ENCODE results near the gene RTN1. TPM values are rescaled to one million over a fixed set of nuclear protein-coding genes. Genes with fewer than 3 reads are reported as not detected.

RTN1 gene
- polyA plus RNA-seq, 1 experiment = 0.36 TPM

- no peak for DNase-seq (ENCODE audit: low read depth)
- Histone ChIP-seq H3K36me3 (ENCODE audit: control insufficient read depth, insufficient read depth, low read length) (no peaks in the 10 kb centered on the region), H3K4me3 (ENCODE audit: low read depth, low read length) (no peak overlapping the region), H3K27me3 (ENCODE audit: control insufficient read depth, insufficient read depth, low read length) (peaks cover 3% of the 10 kb centered on the region; the same call in 1 of the 2 replicates)
- TF ChIP-seq, protein P1, sequence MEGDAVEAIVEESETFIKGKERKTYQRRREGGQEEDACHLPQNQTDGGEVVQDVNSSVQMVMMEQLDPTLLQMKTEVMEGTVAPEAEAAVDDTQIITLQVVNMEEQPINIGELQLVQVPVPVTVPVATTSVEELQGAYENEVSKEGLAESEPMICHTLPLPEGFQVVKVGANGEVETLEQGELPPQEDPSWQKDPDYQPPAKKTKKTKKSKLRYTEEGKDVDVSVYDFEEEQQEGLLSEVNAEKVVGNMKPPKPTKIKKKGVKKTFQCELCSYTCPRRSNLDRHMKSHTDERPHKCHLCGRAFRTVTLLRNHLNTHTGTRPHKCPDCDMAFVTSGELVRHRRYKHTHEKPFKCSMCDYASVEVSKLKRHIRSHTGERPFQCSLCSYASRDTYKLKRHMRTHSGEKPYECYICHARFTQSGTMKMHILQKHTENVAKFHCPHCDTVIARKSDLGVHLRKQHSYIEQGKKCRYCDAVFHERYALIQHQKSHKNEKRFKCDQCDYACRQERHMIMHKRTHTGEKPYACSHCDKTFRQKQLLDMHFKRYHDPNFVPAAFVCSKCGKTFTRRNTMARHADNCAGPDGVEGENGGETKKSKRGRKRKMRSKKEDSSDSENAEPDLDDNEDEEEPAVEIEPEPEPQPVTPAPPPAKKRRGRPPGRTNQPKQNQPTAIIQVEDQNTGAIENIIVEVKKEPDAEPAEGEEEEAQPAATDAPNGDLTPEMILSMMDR (IDR thresholded peaks at IDR 0.05; ENCODE audit: insufficient read depth, low read depth, low read length) = no peak
- ChIA-PET POLR2A (no interaction called here), CTCF (no interaction called here)
Measured at GRCh38 chr14:59630288-59630963, 240.2 kb downstream of the RTN1 start.

DNA sequence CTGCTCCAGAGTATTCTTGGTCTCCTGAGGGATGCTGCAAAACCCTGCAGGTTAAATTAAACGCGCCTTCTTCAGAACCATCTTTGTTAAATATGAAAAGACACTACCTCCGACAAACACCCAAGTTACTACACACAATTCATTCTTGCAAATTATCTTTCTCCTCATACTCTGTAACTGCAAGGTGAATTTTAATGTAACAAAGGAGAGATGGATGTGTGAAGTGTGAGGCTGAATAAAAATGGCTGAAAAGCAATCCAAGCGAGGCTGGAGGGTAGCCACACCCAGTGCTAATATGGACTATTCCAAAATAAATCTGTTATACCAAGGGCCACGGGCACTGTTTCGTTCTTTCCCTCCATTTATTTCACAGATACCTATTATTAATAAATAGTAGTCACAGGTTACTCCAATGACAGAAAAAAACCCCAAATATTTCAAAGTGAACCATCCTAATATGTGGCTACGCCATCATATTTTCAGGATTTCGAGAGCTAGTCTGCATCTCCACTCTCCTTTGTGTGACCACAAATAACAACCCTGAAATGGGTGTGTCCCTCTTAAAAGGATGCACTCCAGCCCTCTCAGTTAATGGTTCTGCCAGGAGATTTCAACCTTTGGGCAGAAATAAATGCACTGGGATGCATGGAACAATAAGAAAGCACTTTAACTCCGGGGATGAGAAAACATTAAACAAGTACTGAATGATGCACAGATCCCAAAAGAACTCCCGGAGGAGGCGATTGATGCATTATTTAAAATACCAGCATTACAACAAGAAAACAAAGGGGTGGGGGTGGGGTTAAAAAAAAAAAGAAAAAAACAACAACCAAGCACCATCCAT lies 240.9 kb downstream of the RTN1 start:
- Histone ChIP-seq H3K4me3 (ENCODE audit: low read depth, low read length) (no peak overlapping the region), H3K36me3 (ENCODE audit: control insufficient read depth, insufficient read depth, low read length) (no peaks in the 10 kb centered on the region), H3K27me3 (ENCODE audit: control insufficient read depth, insufficient read depth, low read length) (peaks cover 3% of the 10 kb centered on the region; the same call in 1 of the 2 replicates)
- TF ChIP-seq, protein P1 (IDR thresholded peaks at IDR 0.05; ENCODE audit: insufficient read depth, low read depth, low read length) = no peak
- ChIA-PET CTCF (no interaction called here), POLR2A (no interaction called here)
- no peak for DNase-seq (ENCODE audit: low read depth)

GRCh38 chr14:59627011-59627520 lies 243.5 kb downstream of the RTN1 start:
- TF ChIP-seq, protein P1 (IDR thresholded peaks at IDR 0.05; ENCODE audit: insufficient read depth, low read depth, low read length) = no peak
- ChIA-PET POLR2A (no interaction called here), CTCF (no interaction called here)
- Histone ChIP-seq H3K36me3 (ENCODE audit: control insufficient read depth, insufficient read depth, low read length) (no peaks in the 10 kb centered on the region), H3K4me3 (ENCODE audit: low read depth, low read length) (no peak overlapping the region), H3K27me3 (ENCODE audit: control insufficient read depth, insufficient read depth, low read length) (peaks cover 3% of the 10 kb centered on the region; the same call in 1 of the 2 replicates)
- DNase-seq (ENCODE audit: low read depth) = no peak

DNA sequence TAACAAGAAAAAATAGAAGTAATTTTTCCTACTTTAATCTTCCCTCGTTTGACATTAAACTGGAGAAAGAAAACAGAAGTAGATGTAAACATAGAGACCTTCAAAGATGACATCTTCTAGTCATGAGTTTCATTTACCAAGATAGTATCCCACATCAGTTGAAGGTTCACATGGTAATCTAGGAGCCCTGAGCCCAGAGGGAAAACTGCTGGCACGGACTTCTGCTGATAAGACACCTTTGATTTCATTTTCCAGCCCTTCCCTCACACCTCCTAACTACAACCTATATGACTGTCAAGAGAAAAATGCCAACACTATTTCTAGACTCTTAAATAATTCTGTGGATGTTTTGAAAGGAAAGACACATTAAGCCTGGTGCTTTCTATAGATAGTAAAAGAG lies 247.9 kb downstream of the RTN1 start:
- CTCF ChIA-PET = interaction anchor here (1.5 kb wide), 1 partner anchor 65 kb away, joined by 3 read pairs; no protein-coding TSS in a partner anchor

GRCh38 chr14:59619061-59619460 lies 251.5 kb downstream of the RTN1 start:
- CTCF ChIA-PET = no interaction called here
- Histone ChIP-seq H3K4me3 (ENCODE audit: low read depth, low read length) (no peak overlapping the region), H3K27me3 (ENCODE audit: control insufficient read depth, insufficient read depth, low read length) (no peaks in the 10 kb centered on the region), H3K36me3 (ENCODE audit: control insufficient read depth, insufficient read depth, low read length) (no peaks in the 10 kb centered on the region)
- POLR2A ChIA-PET = no interaction called here
- DNase-seq (ENCODE audit: low read depth) = no peak
- TF ChIP-seq, protein P1 (IDR thresholded peaks at IDR 0.05; ENCODE audit: insufficient read depth, low read depth, low read length) = no peak

More for the DNA sequence above, 247.9 kb downstream of the RTN1 start:
- TF ChIP-seq, protein P1 (IDR thresholded peaks at IDR 0.05; ENCODE audit: insufficient read depth, low read depth, low read length) = no peak
- no peaks in the 10 kb centered on the region for H3K36me3 ChIP-seq (ENCODE audit: control insufficient read depth, insufficient read depth, low read length)
- no peak for DNase-seq (ENCODE audit: low read depth)
- H3K27me3 ChIP-seq (ENCODE audit: control insufficient read depth, insufficient read depth, low read length) = no peaks in the 10 kb centered on the region
- H3K4me3 ChIP-seq (ENCODE audit: low read depth, low read length) = no peak overlapping the region
- POLR2A ChIA-PET = no interaction called here
